HG02943 (cell line): ENCODE data around the gene HOMER3.
"Not testable (repeated sequence)": the region's sequence is repeated elsewhere in the genome, so short reads cannot be mapped to it uniquely, and the experiment has no call there.

Experiments
- ATAC-seq: cut with Tn5 transposase; IDR thresholded peaks from one replicate; pipeline ENCODE4 v1.9.1; 2021; ENCODE audit warnings: mild to moderate bottlenecking, low read depth, moderate library complexity; ENCODE audit not compliant: unreplicated experiment

HOMER3 gene

GRCh38 chr19:18955042-18955441 is 14.0 kb upstream of the HOMER3 start:
- no peak for ATAC-seq

DNA sequence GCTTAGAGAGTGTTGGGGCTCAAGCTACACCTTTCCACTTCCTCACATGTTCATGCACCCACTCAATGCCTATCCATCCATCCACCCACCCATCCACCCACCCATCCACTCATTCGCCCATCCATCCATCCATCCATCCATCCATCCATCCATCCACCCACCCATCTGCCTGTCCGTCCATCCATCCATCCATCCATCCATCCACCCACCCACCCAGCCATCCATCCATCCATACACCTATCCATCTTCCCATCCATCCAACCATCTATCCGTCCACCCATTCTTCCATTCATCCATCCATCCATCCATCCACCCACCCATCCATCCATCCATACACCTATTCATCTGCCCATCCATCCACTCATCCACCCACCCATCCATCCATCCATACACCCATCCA is 13.1 kb upstream of the HOMER3 start:
- no peak for ATAC-seq

DNA sequence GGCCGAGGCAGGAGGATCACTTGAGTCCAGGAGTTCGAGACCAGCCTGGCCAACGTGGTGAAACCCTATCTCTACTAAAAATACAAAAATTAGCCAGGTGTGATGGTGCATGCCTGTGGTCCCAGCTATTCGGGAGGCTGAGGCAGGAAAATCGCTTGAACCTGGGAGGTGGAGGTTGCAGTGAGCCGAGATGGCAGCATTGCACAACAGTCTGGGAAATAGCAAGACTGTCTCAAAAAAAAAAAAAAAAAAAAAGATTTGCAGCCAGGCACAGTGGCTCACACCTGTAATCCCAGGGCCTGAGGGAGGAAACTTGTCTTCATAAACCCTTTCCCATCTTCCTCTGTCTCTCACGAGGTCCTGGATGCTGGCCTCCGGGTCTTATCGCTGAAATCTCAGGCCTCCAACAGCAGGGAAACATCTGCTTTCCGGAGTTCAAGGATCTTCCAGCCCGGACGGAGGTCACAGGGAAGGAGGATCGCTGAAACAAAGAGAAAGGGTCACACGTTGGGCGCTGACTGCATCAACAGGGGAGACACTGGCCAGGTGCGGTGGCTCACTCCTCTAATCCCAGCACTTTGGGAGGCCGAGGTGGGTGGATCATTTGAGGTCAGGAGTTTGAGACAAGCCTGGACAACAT is 11.5 kb upstream of the HOMER3 start:
- not testable (repeated sequence) for ATAC-seq

GRCh38 chr19:18951721-18952281 is 10.8 kb upstream of the HOMER3 start:
- no peak for ATAC-seq

GRCh38 chr19:18949858-18950257 is 8.8 kb upstream of the HOMER3 start:
- ATAC-seq = no peak

DNA sequence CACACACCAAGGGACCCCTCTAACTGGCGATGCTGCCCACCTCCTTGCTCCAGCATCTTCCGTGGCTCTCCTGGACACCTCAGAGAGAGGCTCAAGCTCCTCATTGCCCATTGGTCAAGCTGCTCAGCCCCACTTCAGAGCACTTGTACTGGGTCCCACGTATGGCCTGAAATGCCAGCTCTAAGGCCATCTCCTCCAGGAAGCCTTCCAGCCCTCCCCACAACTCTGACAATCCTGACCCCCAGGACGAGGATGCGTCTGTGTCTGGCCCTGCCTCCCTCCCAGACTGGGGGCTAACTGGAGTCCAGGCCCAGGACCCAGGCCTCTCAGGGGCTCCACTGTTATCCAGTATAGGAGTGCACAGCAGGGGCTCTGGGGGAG is 7.9 kb upstream of the HOMER3 start:
- ATAC-seq = no peak

GRCh38 chr19:18948075-18948975 is 7.3 kb upstream of the HOMER3 start:
- no peak for ATAC-seq

- ATAC-seq = no peak
Observed at GRCh38 chr19:18946918-18947317, 5.9 kb upstream of the HOMER3 start.

- no peak for ATAC-seq
Observed at GRCh38 chr19:18946335-18946734, 5.3 kb upstream of the HOMER3 start.

DNA sequence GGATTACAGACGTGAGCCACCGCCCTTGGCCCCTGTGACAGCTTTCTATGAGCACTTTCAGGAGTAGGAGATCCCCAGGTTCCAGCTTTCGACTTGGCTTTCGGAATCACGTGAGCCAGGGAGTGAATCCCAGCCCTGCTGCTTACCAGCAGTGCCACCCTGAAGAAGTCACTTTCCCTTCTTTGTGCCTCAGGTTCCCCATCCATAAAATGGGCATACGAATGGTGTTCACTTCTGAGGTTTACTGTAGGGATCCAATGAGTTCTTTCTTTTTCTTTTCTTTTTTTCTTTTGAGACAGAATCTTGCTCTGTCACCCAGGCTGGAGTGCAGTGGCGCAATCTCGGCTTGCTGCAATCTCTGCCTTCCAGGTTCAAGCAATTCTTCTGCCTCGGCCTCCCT is 4.3 kb upstream of the HOMER3 start:
- ATAC-seq = no peak

GRCh38 chr19:18943465-18943864 is 2.4 kb upstream of the HOMER3 start:
- ATAC-seq = no peak

GRCh38 chr19:18942692-18943091 is 1.7 kb upstream of the HOMER3 start:
- no peak for ATAC-seq

DNA sequence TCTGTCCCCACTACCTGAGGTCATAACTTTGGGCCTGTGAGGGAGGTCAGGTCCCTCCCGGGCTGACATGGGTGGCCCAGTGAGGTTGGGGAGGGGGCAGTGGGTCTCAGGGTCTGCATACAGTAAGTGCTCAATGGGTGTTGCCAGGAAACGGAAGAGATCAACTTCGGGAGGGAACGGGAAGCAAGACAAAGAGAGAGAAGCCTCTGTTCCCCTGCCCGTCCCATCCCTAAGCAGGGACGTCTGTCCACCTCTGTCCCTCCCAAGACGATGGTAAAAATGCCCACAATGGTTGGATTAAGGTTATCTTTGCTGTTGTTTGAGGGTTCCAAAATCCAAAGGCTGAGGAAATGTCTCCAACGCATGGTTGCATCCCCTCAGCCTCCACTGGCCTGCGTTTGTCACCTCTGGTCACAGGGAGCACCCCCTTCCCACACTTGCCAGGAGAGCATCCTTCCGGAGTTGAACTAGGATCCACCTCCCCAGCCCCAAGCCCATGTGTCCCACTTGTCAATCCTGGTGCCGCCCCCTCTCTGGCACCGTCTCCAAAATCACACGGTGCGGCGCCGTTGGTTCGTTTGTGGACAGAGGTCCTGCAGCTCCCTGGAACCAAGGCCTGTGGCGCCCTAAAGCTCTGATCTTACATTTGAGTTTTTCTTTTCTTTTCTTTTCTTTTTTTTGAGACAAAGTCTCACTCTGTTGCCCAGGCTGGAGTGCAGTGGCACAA is 774 bp upstream of the HOMER3 start:
- no peak for ATAC-seq

DNA sequence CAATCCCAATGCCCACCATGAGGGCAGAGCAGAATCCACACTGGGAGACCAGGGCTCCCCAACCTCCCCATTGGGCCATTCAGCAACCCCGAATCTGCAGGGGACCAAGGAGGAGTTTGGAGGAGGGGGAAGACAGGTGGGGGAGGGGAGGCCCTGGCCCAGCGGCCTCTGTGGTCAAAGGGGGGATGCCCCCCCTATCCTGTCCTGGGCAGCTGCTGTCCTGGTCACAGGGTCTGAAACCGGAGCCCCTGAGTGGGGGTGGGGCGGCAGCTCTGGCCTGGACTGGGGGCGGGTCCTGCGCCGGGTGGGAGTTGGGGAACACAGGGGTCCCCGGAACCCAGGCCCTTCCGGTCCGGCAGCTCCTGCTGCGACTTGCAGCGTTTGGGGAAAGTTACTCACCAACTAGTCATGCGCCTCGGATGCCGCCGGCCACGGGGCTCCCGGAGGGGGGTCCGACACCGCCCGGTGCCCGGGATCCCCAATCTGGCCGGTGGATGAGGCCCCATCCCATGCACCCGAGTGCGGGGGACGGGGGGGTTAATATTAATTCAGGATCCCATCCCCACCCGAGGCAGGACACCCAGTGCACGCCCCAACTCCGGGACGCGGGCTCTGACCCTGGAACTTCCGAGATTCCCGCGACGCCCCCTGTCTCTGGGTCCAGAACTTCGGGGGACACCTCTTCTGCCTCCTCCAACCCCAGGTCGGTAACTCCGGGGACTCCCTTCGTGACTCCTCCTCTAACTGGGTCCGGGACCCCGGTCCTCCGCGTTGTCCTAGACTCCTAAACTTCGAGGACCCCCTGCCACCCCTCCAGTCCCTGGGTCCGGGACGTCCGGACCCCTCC is 872 bp downstream of the HOMER3 start:
- ATAC-seq = no peak

- ATAC-seq = no peak
Observed at GRCh38 chr19:18939163-18939562, 1.9 kb downstream of the HOMER3 start.

DNA sequence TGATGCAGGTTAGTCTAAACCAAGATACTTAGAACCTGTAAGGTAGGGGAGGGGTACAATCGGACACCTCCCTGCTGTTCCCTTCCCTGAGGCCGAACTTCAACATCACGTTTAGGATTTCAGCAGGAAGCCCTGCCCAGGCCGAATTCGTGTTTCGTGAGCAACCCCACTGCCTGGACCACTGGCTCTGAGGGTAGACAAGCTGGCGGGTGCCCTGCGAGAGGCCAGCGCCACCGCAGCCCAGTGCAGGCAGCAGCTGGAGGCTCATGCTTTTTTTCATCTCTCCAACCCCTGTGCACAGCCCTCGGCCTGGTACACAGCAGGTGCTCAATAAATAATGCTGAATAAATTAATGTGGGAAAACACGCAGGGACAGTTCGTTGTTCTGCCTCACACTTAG is 7.7 kb downstream of the HOMER3 start:
- ATAC-seq = no peak

DNA sequence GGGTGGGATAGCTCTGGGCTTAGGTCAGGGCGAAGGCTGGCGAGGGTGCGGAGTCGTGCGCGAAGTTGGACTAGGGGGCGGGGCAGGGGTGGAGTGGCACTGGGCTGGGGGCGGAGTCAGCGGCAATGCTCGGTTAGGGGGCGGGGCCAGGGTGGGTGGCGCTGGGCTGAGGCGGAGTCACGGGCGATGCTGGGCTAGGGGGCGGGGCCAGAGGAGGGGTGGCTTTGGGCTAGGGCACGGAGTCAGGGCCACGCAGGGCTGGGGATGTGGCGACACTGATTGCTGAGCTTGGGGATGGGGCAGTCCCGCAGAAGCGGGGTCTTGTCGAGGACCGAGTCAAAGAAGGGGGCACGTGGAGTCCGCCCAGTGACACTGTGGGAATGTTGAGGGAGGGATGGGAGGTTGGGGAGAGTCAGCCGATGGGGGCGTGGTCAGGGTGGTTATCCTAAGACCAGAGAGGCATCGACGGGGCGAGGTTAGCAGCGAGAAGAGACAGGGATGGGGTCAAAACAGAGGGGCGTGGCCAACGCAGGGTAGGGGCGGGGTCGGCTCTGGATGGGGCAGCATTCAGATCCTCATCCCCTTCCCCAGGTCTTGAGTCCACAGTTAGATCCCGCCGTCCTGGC is 8.7 kb downstream of the HOMER3 start:
- ATAC-seq = no peak

DNA sequence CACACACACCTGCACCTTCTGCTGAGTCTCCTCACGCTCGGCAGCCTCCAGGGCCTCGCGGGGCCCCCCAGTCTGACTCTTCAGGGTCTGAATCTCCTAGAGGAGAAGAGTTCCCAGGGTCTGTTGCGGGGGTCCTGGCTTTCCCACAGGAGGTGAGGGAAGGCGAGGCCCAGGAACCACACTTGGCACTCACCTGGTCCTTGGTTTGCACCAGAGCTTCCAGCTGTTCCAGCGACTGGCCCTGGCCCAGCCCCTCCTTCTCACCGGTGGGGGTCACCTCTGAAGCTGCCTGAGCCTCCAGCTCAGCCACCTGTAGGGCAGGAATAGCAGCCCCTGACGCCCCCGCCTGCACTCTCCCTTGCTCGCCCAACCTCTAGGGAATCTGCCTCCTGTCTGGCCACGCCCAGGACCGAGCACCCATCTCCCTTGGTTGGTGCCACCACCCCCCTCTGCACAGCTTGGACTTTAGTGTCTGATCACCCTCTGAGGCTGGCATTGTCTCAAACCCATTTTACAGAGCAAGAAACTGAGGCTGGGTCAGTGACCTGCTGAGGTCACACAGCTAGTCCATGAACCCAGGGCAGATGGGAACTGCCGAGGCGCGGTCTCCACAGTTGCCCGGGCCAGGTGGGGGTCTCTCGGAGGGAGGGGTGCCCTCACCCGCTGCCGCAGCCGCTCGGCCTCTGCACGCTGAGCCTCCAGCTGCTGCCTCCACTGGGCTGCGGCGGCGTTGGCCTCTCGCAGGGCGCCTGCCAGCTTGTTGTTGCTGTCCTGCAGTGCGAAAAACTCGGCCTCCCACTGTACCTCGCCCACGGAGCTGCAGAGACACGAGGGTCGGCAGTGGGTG is 9.5 kb downstream of the HOMER3 start:
- ATAC-seq = no peak

DNA sequence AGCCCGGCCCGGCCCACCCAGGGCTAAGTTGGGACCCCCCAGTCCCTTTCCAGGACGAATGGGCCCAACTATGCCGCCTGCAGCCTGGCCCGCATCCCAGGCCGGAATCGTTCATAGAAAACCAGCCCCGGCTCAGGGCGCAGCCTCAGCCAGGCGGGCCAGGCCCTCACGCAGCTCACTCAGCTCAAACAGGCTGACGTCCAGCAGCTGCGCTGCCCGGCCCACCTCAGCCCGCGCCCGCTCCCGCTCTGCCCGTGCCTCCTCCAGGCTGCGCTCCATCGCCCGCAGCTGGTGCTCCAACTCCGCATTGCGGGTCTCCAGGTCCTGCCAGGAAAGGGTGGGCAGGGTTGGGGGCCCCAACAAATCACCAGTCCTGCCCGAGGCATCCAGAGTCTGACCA is 11.7 kb downstream of the HOMER3 start:
- no peak for ATAC-seq
